KMS-11 (cell line): Measurements from ENCODE around the gene RPL26.

Source experiments
- H2AFZ ChIP-seq: fragments of 200-600 bp; sonication (generic); 2 replicates; pipeline ENCODE4 v1.6.1; 2016; ENCODE audit warnings: antibody characterized with exemption, mixed run types, low read depth
- H3K27ac ChIP-seq: fragments of 200-600 bp; sonication (generic); 2 replicates; pipeline ENCODE4 v1.6.1; 2016; ENCODE audit warnings: mild to moderate bottlenecking, mixed run types
- H3K27me3 ChIP-seq: fragments of 200-600 bp; sonication (generic); 2 replicates; pipeline ENCODE4 v1.6.1; 2017; ENCODE audit warnings: mild to moderate bottlenecking, low read depth, mixed run types, moderate library complexity; ENCODE audit not compliant: insufficient read depth
- H3K36me3 ChIP-seq: fragments of 200-600 bp; sonication (generic); 2 replicates; pipeline ENCODE4 v1.6.1; 2017; ENCODE audit warnings: mild to moderate bottlenecking, mixed run types; ENCODE audit not compliant: insufficient read depth
- H3K4me1 ChIP-seq: fragments of 200-600 bp; sonication (generic); 2 replicates; pipeline ENCODE4 v1.6.1; 2016; ENCODE audit warnings: mild to moderate bottlenecking, low read depth, mixed run types; ENCODE audit not compliant: poor library complexity, severe bottlenecking
- H3K4me2 ChIP-seq: fragments of 200-600 bp; sonication (generic); 2 replicates; pipeline ENCODE4 v1.7.0; 2016; ENCODE audit warnings: mild to moderate bottlenecking, mixed run types
- H3K4me3 ChIP-seq: fragments of 200-600 bp; sonication (generic); IDR thresholded peaks from 2 replicates; pipeline ENCODE4 v1.6.1; 2017; ENCODE audit warnings: low read depth, low read length, mixed read lengths; ENCODE audit not compliant: insufficient read depth
- H3K79me2 ChIP-seq: fragments of 200-600 bp; sonication (generic); 2 replicates; pipeline ENCODE4 v1.6.1; 2016; ENCODE audit warnings: low read depth, mixed run types; ENCODE audit not compliant: insufficient read depth
- H3K9ac ChIP-seq: fragments of 200-600 bp; sonication (generic); 2 replicates; pipeline ENCODE4 v1.6.1; 2016; ENCODE audit warnings: mild to moderate bottlenecking, mixed run types
- H4K20me1 ChIP-seq: fragments of 200-600 bp; sonication (generic); 2 replicates; pipeline ENCODE4 v1.6.1; 2016; ENCODE audit warnings: mild to moderate bottlenecking, mixed run types; ENCODE audit not compliant: insufficient read depth
- TF ChIP-seq, protein P1 (sequence below): fragments of 200-600 bp; sonication (generic); conservative IDR thresholded peaks from 2 replicates; pipeline ENCODE4 v1.6.1; 2017; ENCODE audit warnings: low read depth, mild to moderate bottlenecking, antibody characterized with exemption, low read length, moderate library complexity, mixed read lengths

Gene RPL26

DNA sequence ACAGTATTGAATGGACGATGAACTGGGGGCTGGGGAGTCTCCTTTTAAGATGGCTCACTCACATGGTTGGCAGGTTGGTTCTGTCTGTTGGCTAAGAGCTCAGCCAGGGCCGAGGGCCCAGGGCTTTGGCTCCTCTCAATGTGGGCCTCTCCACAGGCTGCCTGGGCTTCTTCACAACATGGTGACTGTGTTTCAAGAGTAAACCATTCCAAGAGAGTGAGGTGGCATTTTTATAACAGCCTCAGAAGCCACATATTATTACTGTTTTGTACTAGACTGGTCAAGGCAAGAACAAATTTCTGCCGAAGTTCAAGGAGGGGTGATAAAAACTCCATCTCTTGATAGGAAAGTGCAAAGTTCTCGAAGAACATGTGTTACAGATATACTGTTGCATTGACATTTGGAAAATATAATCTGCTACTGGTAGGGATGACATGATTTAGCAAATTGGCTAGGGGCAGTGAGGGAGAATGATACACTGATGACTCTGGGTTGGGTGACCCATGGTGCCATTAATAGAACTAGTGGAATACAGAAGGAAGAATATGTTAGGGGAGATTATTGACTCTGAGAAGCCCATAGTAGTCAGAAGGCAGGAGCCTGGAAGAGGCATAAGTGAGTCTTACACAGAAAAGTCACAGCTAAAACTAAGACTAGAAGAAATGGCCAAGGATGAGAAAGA, 20.2 kb downstream of the RPL26 start:
- TF ChIP-seq, protein P1, sequence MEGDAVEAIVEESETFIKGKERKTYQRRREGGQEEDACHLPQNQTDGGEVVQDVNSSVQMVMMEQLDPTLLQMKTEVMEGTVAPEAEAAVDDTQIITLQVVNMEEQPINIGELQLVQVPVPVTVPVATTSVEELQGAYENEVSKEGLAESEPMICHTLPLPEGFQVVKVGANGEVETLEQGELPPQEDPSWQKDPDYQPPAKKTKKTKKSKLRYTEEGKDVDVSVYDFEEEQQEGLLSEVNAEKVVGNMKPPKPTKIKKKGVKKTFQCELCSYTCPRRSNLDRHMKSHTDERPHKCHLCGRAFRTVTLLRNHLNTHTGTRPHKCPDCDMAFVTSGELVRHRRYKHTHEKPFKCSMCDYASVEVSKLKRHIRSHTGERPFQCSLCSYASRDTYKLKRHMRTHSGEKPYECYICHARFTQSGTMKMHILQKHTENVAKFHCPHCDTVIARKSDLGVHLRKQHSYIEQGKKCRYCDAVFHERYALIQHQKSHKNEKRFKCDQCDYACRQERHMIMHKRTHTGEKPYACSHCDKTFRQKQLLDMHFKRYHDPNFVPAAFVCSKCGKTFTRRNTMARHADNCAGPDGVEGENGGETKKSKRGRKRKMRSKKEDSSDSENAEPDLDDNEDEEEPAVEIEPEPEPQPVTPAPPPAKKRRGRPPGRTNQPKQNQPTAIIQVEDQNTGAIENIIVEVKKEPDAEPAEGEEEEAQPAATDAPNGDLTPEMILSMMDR = no peak
- no peak overlapping the region for H3K4me3 ChIP-seq
- no peak overlapping the region for H3K4me2 ChIP-seq
- H3K27ac ChIP-seq = no peak overlapping the region
- no peaks in the 10 kb centered on the region for H3K79me2 ChIP-seq
- no peaks in the 10 kb centered on the region for H4K20me1 ChIP-seq
- no peak overlapping the region for H2AFZ ChIP-seq
- no peaks in the 10 kb centered on the region for H3K27me3 ChIP-seq
- H3K9ac ChIP-seq = no peak overlapping the region
- H3K4me1 ChIP-seq = no peaks in the 10 kb centered on the region
- no peaks in the 10 kb centered on the region for H3K36me3 ChIP-seq

DNA sequence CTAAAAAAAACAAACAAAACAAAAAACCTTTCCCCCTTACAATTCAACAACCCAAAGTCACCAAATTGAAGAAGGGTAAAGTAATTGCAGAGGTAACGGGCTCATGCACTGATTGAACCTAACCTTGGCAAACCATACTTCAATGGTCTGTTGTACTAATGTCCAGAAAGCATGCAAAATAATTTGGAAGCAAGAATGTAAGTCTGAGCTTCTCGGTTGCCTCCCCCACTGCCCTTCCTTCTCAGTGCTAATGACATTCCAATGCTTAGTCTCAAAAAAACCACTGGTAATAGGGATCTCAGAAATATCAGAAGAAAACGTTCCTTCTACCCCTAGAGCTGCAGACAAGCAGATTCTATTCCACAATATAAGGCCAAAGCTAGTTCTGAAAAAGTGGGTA, 22.2 kb downstream of the RPL26 start:
- Histone ChIP-seq H3K9ac (no peak overlapping the region), H3K4me1 (no peaks in the 10 kb centered on the region), H3K4me3 (no peak overlapping the region), H3K4me2 (no peak overlapping the region), H4K20me1 (no peaks in the 10 kb centered on the region), H3K36me3 (no peaks in the 10 kb centered on the region), H3K79me2 (no peaks in the 10 kb centered on the region), H3K27ac (no peak overlapping the region), H2AFZ (no peak overlapping the region), H3K27me3 (no peaks in the 10 kb centered on the region)
- TF ChIP-seq, protein P1 = no peak

DNA sequence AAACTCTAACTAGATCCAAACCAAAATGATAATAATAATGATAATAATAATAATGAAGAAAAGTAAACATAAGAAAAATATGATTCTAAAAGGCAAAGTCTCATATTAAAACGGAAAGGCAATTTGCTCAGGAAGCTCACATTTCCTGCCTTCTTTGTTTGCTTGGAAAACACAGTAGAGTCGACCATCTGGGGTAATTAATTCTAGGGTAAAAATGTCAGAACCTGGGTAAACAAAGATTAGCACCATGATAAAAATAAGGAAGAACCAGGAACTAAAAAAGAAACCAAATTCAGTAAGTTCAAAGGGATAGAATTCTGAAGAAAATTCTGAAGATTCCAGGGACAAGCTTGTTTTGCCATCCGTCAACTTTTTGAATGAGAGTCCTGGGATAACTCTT, 22.7 kb downstream of the RPL26 start:
- TF ChIP-seq, protein P1 = no peak
- no peak overlapping the region for H3K4me2 ChIP-seq
- no peak overlapping the region for H2AFZ ChIP-seq

DNA sequence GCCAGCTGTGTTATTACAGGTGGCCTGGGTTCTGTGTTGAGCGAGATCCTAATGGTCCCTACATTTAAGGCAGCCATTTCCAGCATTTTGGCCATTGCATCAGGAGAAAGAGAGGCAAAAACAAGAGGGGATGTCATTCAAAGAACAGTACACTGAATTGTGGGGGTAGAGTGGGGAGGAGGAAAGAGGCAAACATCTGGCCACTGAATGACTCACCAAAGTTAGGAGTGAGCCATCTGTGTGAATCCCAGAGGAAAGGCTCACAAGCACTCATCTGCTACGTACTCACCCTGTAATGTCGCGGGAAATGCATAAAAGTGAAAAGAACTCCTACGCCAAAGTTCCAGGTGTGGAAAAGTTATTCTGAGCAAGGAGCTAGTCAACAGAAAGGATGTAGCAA, 23.2 kb downstream of the RPL26 start:
- no peaks in the 10 kb centered on the region for H3K4me1 ChIP-seq
- no peak overlapping the region for H2AFZ ChIP-seq
- H3K27ac ChIP-seq = no peak overlapping the region
- TF ChIP-seq, protein P1 = no peak
- no peaks in the 10 kb centered on the region for H3K36me3 ChIP-seq
- no peaks in the 10 kb centered on the region for H3K27me3 ChIP-seq
- no peak overlapping the region for H3K4me3 ChIP-seq
- no peaks in the 10 kb centered on the region for H4K20me1 ChIP-seq
- no peak overlapping the region for H3K9ac ChIP-seq
- no peak overlapping the region for H3K4me2 ChIP-seq
- no peaks in the 10 kb centered on the region for H3K79me2 ChIP-seq

More for the DNA sequence above, 22.7 kb downstream of the RPL26 start:
- Histone ChIP-seq H3K79me2 (no peaks in the 10 kb centered on the region), H3K4me3 (no peak overlapping the region), H3K4me1 (no peaks in the 10 kb centered on the region), H3K27ac (no peak overlapping the region), H3K36me3 (no peaks in the 10 kb centered on the region), H3K9ac (no peak overlapping the region), H4K20me1 (no peaks in the 10 kb centered on the region), H3K27me3 (no peaks in the 10 kb centered on the region)
